ENCODE results near the gene SLC66A2. TPM values are rescaled to one million over a fixed set of nuclear protein-coding genes. Genes with fewer than 3 reads are reported as not detected.

SLC66A2 gene
- total RNA-seq, 1 donor from 2014 or later = 28.1 TPM

- H3K4me3 ChIP-seq (ENCODE audit: low read depth, low read length) = no peak overlapping the region
- no peak for TF ChIP-seq CTCF (conservative IDR thresholded peaks at IDR 0.05; ENCODE audit: low read depth, low read length)
- no peak for DNase-seq (ENCODE audit: low read depth)
These were observed 16.0 kb downstream of the SLC66A2 start for GRCh38 chr18:79935499-79935898.

GRCh38 chr18:79935098-79935480 lies 16.4 kb downstream of the SLC66A2 start:
- H3K4me3 ChIP-seq (ENCODE audit: low read depth, low read length) = no peak overlapping the region
- TF ChIP-seq CTCF (conservative IDR thresholded peaks at IDR 0.05; ENCODE audit: low read depth, low read length) = no peak
- DNase-seq (ENCODE audit: low read depth) = no peak

GRCh38 chr18:79934311-79935097 lies 16.9 kb downstream of the SLC66A2 start:
- DNase-seq (ENCODE audit: low read depth) = no peak
- no peak overlapping the region for H3K4me3 ChIP-seq (ENCODE audit: low read depth, low read length)
- TF ChIP-seq CTCF (conservative IDR thresholded peaks at IDR 0.05; ENCODE audit: low read depth, low read length) = no peak

- DNase-seq (ENCODE audit: low read depth) = no peak
- H3K4me3 ChIP-seq (ENCODE audit: low read depth, low read length) = no peak overlapping the region
- TF ChIP-seq CTCF (conservative IDR thresholded peaks at IDR 0.05; ENCODE audit: low read depth, low read length) = no peak
These were observed 17.7 kb downstream of the SLC66A2 start for GRCh38 chr18:79933765-79934164.

- no peak for TF ChIP-seq CTCF (conservative IDR thresholded peaks at IDR 0.05; ENCODE audit: low read depth, low read length)
- DNase-seq (ENCODE audit: low read depth) = no peak
- H3K4me3 ChIP-seq (ENCODE audit: low read depth, low read length) = no peak overlapping the region
These were observed 18.5 kb downstream of the SLC66A2 start for GRCh38 chr18:79932907-79933306.

- no peak for DNase-seq (ENCODE audit: low read depth)
- no peak for TF ChIP-seq CTCF (conservative IDR thresholded peaks at IDR 0.05; ENCODE audit: low read depth, low read length)
- H3K4me3 ChIP-seq (ENCODE audit: low read depth, low read length) = no peak overlapping the region
These were observed 20.0 kb downstream of the SLC66A2 start for GRCh38 chr18:79931475-79931874.

Data from epithelial cell of proximal tubule (primary cell).